ENCODE results near the gene ZNF768.
"Not testable (repeated sequence)": the region's sequence is repeated elsewhere in the genome, so short reads cannot be mapped to it uniquely, and the experiment has no call there.

The ZNF768 gene

DNA sequence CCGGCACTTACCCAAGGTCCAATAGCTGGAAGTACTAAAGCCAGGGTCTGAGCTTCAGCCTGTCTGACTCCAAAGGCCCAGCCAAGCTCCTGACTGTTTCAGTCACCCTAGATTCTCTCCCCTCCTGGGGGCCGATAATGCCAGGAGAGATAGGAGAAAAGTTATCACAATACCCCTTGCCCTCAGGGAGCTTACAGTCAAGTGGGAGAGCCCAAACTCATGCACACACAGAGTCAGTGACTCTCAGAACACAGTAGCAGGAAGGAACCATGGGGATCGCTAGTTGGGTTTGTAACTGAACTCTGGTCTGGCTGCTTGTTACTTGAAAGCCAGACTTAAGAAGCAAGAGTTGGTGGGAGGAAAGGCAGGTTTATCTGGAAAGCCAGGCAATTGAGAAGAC lies 14.9 kb downstream of the ZNF768 start:
- DNase-seq (ENCODE audit: low read depth in 2 of 3, low spot score in 1 of 3): no peak

DNA sequence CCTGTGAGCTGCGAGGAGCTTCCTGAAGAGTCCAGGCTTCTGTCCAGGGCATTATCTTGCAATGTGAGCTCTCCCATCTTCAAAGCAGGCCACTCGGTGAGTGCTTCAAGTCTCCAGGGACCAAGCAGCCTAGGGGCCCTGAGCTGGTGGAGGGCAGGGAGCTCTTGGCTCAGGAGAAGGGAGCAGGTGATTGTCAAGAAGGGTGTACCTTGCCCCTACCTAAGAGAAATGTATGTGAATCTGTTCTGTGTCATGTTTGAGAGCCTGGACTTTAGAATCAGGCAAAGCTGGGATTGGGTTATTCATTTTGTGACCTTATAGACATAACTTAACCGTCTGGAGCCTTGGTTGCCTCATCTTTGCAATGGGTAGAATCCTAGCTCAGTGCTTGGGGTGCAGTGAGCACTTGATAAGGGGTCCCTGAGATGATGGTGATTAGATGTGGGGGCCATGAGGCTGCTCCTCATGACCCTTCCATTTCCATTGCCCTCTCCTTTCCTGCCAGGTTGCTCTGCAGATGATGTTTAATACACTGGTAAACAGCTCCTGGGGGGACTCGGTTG lies 15.9 kb downstream of the ZNF768 start:
- DNase-seq (ENCODE audit: low read depth in 2 of 3, low spot score in 1 of 3): no peak

DNA sequence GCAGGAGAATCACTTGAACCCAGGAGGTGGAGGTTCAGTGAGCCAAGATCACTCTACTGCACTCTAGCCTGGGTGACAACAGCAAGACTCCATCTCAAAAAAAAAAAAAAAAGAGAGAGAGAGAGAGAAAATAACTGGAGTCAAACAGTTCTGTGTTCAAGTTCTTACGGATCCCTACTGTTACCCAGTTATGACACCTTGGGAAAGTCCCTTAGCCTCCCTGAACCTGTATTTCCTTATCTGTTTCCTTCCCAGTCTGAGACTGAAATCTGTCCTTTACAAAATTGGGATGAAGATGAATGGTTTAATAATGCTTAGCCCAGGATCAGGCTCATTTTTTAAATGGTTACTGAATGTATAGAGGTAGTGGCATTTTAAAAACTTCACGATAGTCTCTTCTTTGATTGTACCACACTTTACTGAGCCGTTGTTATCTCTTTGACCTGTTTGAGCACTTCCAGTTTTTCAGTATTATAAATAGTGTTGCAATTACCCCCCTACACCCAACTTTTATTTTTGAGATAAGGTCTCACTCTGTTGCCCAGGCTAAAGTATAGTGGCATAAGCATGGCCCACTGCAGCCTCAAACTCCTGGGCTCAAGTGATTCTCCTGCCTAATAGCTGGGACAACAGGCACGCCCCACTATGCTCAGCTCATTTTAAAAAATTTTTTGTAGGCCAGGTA lies 17.1 kb downstream of the ZNF768 start:
- DNase-seq (ENCODE audit: low read depth in 2 of 3, low spot score in 1 of 3): no peak

DNA sequence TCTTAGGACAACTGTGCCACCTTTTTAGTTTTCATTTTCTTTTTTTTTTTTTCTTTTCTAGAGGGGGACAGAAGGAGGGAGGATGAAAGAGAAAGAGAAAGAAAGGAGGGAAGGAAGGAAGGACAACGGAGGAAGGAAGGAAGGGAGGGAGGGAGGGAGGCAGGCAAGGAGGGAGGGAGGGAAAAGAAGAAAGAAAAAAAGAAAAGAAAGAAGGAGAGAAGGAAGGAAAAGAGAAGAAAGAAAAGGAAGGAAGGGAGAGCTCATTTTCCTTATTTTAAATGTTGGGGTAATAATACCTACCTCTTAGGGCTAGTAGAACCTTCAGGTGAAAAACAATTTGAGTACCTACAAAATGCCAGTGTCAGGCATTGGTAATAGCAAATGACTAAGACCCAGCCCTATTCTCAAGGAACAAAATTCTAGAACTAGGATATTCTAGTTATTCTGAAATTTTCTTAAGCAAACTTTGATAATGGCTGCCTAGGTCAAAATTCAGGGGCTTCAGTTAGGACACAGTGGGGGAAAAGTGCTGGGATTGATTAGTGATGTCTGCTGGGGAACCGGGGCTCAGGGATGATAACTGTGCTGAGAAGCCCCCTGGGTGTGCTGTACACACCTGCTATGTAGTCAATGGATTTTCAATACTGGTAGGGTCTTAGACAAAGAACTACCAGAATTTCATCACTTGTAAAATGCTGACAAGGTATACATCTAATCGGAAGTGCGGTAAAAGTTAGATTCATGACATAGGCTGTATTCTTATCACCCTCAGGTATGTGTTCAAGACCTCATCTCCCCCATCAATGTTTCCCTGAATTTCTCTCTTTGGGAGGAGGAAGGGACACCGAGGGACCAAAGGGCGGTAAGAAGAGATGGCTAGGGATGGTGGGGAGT lies 22.7 kb downstream of the ZNF768 start:
- DNase-seq (ENCODE audit: low read depth in 2 of 3, low spot score in 1 of 3): no peak

DNA sequence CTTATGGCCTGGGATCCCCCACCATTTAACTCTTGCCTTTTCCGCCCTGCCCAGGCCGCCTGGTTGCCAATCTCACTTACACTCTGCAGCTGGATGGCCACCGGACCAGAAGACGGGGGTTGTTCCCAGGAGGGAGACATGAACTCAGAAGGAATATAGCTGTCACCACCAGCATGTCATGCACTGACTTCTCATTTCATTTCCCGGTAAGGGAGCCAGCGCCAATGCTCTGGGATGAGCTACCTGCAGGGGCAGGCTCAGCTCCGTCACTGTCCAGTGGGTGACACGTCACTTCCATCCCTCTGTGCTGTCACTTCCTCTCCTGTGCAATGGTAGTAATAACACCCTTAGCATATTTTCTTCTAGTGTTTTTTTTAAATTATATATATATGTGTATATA lies 27.1 kb downstream of the ZNF768 start:
- DNase-seq (ENCODE audit: low read depth in 2 of 3, low spot score in 1 of 3): no peak

DNA sequence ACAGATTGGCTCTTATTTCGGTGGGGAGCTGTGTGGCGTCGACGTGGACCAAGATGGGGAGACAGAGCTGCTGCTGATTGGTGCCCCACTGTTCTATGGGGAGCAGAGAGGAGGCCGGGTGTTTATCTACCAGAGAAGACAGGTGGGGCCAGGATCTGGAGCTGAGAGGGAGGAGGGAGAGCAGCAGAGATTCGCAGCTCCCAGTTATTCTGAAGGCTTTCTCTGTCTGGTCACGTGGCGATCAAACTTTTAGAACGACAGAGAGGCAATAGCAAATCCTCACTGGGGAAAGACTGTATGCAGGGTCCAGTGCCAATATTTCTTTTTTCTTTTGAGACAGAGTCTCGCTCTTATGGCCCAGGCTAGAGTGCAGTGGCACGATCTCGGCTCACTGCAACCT lies 31.7 kb downstream of the ZNF768 start:
- no peak for DNase-seq (ENCODE audit: low read depth in 2 of 3, low spot score in 1 of 3)

DNA sequence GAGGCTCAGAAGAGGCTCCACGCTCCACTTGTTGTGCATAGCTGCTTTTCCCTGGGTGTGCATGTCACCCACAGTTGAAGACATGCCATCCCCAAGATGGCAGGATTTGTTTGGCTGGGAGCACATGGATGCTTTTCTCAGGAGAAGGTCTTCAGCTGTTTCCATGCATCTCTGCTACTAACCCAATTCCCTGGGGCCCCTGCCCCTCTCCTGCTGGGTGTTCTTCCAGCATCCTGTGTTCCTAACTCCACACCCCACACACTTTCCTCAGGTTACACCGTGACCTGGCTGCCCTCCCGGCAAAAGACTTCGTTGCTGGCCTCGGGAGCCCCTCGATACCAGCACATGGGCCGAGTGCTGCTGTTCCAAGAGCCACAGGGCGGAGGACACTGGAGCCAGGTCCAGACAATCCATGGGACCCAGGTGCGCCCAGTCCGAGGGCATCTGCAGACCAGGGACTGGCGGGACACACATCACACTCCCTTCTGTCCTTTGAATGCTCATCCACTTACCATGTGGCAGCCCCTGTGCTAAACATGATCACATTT lies 32.4 kb downstream of the ZNF768 start:
- no peak for DNase-seq (ENCODE audit: low read depth in 2 of 3, low spot score in 1 of 3)

DNA sequence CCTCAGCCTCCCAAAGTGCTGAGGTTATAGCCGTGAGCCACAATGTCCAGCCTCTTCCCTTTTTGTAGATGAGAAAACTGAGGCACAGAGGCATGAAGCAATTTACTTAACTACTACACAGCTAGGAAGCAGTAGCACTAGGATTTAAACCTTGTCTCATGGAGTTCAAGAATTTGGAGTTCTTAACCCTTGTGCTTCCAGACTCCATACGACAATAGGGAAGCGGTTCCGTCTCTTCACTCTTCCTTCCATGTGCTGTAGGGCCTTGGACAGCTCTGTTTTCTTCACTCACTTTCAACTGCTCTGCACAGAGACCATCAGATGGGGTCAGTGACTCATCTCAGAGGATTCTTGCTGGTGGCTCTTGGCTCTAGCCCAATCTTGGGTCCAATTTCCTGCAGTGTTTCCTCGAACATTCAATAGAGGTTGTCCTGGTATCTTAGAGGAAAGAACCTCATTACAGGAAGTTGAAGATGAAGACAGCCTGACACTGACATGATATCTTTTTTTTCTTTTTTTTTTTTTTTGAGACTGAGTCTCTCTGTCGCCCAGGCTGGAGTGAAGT lies 34.5 kb downstream of the ZNF768 start:
- no peak for DNase-seq (ENCODE audit: low read depth in 2 of 3, low spot score in 1 of 3)

DNA sequence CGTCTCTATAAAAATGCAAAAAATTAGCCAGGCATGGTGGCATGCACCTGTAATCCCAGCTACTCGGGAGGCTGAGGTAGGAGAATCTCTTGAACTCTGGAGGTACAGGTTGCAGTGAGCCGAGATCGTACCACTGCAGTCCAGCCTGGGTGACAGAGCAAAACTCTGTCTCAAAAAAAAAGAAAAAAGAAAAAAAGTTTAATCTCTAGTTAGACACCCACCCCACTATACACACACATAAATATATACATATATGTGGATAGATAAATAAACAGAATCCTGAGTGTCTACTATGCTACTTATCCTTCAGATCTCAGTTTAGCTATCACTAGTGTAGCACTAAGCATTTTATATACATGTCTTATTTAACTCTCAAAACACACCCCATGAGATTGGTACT lies 35.1 kb downstream of the ZNF768 start:
- no peak for DNase-seq (ENCODE audit: low read depth in 2 of 3, low spot score in 1 of 3)

DNA sequence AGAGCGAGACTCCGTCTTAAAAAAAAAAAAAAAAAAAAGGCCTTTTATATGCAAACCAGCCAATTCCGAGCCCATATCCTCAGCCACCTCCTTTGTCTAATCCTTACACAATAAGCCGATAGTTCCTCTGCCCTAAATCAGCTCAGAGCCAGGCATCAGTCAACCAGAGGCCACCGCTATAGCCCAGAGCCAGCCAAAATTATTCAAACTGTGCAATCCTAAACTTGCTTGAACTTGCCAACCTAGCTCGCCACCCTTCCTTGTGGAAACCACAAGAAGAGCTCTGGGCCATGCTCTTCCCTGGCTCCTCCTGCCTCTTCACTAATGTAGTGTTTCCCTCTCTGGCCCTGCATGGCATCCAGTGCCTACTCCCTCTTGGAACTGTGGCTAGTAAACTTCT lies 36.2 kb downstream of the ZNF768 start:
- DNase-seq (ENCODE audit: low read depth in 2 of 3, low spot score in 1 of 3): no peak

DNA sequence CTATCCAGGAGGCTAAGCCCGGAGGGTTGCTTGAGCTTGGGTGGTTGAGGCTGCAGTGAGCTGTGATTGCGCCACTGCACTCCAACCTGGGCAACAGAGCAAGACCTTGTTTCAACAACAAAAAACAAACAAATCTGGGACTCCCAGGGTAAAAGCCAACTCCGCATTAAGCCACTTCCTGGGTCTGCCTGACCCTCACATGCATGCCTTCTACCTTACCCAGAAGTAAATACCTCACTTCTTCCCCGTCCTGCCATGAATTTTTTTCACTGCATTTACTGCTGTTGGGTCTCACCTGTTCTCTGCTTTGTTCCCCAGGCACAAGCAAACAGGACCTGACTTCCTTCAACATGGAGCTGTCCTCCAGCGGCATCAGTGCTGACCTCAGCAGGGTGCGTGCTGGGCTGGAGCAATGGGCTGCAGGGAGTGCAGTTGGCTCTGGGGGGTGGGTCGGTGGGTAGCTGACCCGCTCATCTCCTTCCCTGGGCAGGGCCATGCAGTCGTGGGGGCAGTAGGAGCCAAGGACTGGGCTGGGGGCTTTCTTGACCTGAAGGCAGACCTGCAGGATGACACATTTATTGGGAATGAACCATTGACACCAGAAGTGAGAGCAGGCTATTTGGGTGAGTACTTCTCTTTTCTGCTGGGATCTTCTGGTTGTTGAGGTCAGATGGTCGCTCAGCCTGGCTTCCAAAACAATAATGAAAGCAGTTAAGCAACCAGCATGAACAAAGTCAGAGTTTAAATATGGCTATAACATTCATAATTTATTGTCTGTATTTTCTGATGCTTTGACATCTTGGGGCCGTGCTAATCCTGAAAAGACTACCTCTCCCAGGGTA lies 37.4 kb downstream of the ZNF768 start:
- DNase-seq (ENCODE audit: low read depth in 2 of 3, low spot score in 1 of 3): no peak

DNA sequence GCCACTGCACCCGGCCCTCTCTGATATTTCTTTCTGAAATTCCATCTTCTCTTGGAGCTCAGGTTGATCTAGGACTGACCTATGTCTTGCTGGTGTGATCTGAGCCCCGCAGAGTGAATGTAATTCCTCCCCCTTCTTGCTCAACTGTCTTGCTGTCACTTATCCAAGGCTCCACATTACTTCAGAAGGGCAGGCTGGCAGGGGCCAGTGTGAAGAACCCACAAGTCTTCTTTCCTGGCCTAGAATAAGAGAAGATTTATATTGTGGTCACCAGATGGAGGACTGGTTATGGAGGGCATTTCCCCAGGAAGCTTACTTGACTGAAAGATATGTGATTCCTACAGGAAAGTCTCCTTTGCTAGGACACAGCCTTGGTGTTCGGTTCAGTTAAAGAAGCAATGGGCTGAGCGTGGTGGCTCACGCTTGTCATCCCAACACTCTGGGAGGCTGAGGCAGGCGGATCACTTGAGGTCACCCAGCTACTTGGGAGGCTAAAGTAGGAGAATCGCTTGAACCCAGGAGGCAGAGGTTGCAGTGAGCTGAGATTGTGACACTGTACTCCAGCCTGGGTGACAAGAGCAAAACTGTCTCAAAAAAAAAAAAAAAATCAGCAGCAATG lies 40.4 kb downstream of the ZNF768 start:
- DNase-seq (ENCODE audit: low read depth in 2 of 3, low spot score in 1 of 3): no peak

DNA sequence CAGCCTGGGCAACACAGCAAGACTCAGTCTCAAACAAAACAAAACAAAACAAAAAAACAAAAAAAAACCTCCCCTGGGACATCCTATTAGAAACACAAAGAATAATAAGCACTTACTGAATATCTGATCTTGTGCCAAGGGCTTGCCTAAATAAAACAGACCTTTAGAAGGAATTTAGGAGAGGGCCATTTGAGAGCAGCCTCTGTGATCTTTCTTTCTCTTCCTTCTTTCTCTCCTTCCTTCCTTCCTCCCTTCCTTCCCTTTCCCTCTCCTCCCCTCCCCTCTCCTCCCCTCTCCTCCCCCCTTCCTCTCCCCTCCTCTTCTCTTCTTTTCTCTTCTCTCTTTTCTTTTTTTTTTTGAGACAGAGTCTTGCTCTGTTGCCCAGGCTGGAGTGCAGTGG lies 41.5 kb downstream of the ZNF768 start:
- no peak for DNase-seq (ENCODE audit: low read depth in 2 of 3, low spot score in 1 of 3)

DNA sequence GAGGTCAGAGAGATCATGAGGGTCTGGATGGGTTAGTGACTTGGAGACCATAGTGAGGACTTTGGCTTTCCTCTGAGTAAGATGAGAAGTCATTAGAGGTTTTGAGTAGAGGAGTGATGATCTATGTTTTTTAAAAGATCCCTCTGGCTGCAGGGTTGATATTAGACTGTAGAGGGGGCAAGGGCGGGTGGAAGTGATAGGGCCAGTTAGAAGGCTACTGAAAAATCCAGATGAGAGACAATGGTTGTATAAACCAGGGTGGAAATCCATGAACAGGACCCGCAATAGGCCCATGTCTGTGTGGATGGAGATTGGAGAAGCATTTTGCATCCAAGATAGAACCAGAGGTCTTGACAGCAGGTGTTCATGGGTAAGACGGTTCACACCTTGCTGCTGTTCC lies 44.0 kb downstream of the ZNF768 start:
- no peak for DNase-seq (ENCODE audit: low read depth in 2 of 3, low spot score in 1 of 3)

DNA sequence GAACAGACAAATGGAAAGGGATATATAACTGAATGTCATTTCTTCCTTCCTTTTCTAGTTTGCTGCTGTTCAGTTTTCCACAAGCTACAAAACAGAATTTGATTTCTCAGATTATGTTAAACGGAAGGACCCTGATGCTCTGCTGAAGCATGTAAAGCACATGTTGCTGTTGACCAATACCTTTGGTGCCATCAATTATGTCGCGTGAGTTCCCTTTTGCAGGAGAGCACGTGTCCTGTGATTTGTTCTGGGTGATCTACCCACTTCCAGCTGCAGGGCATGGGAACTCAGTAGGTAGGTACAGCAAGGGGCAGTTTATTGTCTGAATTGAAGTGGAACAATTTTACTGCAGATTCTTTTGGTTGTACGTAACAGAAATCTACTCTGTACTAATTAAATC lies 45.0 kb downstream of the ZNF768 start:
- DNase-seq (ENCODE audit: low read depth in 2 of 3, low spot score in 1 of 3): no peak

DNA sequence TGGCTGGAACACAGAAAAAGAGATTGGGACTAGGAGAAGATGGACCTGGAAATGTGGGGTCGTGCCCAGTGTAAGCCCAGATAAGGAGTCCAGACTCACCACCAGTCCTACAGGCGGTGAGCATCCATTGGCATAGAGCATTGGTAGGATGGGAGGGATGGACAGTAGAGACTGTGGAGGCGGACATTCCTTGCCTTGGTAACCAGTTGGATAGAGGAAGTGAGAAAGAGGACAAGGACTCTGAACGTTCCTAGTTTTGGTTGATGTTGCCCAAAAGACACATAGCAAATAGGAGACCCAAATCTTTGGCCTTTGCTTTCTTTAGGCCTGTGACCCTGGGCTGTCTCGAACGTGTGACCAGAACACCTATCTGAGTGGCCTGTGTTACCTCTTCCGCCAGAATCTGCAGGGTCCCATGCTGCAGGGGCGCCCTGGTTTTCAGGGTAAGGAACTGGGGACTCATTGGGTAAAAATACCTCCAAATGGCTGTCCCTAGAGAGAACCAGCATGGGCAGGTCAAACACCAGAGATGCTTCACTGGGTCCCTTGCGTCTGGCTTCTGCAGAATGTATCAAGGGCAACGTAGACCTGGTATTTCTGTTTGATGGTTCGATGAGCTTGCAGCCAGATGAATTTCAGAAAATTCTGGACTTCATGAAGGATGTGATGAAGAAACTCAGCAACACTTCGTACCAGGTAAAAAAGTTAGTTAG lies 47.4 kb downstream of the ZNF768 start:
- DNase-seq (ENCODE audit: low read depth in 2 of 3, low spot score in 1 of 3): no peak

DNA sequence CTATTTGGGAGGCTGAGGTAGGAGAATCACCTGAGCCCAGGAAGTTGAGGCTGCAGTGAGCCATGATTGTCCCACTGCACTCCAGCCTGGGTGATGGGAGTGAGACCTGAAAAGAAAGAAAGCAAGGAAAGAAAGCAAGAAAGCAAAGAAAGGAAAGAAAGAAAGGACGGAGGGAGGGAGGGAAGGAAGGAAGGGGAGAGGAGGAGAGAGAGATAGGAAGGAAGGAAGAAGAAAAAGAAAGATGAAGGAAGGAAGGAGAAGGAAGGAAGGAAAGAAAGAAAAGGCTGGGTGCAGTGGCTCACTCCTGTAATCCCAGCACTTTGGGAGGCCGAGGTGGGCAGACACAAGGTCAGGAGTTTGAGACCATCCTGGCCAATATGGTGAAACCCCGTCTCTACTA lies 48.6 kb downstream of the ZNF768 start:
- not testable (repeated sequence) for DNase-seq (ENCODE audit: low read depth in 2 of 3, low spot score in 1 of 3)

DNA sequence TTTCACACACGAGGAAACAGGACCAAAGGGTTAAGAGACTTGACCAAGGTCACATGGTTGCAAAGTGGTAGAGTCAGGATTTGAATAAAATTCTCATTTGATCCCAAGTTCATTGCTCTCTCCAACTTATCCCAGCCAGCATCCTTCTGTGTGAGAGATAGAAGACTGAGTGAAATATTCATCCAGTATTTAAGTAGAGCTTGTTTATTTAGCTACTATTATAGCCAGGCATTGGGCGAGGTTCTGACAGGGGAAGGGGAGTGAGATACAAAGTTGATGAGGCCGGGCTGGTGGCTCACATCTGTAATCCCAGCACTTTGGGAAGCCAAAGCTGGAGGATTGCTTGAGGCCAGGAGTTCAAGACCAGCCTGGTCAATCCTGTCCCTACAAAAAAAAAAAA lies 49.4 kb downstream of the ZNF768 start:
- DNase-seq (ENCODE audit: low read depth in 2 of 3, low spot score in 1 of 3): no peak

DNA sequence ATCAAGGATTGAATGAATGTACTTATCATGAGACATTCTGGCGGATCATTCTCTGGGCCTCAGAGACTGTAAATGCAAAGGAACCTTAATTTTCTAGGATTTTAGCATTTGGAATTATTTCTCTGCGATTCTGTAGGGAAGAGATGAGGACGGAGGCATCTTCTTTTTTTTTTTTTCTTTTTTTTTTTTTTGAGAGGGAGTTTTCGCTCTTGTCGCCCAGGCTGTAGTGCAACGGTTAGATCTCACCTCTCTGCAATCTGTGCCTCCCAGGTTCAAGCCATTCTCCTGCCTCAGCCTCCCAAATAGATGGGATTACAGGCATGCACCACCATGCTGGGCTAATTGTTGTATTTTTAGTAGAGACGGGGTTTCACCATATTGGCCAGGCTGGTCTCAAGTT lies 51.7 kb downstream of the ZNF768 start:
- DNase-seq (ENCODE audit: low read depth in 2 of 3, low spot score in 1 of 3): no peak

DNA sequence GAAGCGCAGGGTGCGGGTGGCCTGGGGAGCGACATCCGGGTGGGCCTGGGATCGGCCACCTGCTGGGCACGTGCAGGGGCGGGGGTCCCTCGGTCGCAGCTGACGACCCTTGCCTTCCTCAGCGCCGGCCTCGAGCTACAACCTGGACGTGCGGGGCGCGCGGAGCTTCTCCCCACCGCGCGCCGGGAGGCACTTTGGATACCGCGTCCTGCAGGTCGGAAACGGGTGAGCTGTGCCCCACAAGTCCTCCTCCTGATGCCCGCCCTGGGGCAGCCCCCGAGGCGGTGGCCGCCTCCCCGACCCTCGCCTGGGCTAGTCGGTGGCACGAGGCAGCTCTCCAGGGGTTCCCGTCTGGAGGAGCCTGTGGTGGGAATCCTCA lies 52.3 kb downstream of the ZNF768 start:
- DNase-seq (ENCODE audit: low read depth in 2 of 3, low spot score in 1 of 3): no peak
